Activated naive CD8-positive, alpha-beta T cell treated with anti-CD3 and anti-CD28 coated beads, Interleukin-2, amount 10 ng/mL, durations not matched to agents 7 days and 5 days (primary cell): ENCODE measurements around the gene MGA. TPM values are rescaled to one million over a fixed set of nuclear protein-coding genes. Genes with fewer than 3 reads are reported as not detected.
A peak's percentile ranks its signal among the peaks of the same experiment; 100 is the strongest.

ENCODE experiments used
- ATAC-seq: fragments of 150-1000 bp; cut with Tn5 transposase; one replicate; pipeline ENCODE4 v1.10.0; 2021; ENCODE audit warnings: low read depth, moderate library complexity
- POLR2A ChIA-PET: fragments of 350-600 bp; sonication (Branson Sonifier 250); formaldehyde crosslinking; loops from one replicate; lab custom pipeline; 2021; ENCODE audit warnings: antibody characterized with exemption; lab: Charles Lee
- DNase-seq: peaks from one replicate; pipeline ENCODE4 v3.0.0; 2021
- H3K27ac Mint-ChIP-seq: one replicate; pipeline ENCODE4 v1.8.0; 2022; ENCODE audit warnings: mild to moderate bottlenecking, mixed read lengths
- H3K27me3 Mint-ChIP-seq: one replicate; pipeline ENCODE4 v1.8.0; 2022; ENCODE audit warnings: mild to moderate bottlenecking, moderate library complexity, mixed read lengths
- H3K36me3 Mint-ChIP-seq: one replicate; pipeline ENCODE4 v1.8.0; 2021; ENCODE audit warnings: mild to moderate bottlenecking, mixed read lengths
- H3K4me1 Mint-ChIP-seq: one replicate; pipeline ENCODE4 v1.8.0; 2021; ENCODE audit warnings: mixed read lengths
- H3K4me3 Mint-ChIP-seq: one replicate; pipeline ENCODE4 v1.8.0; 2022; ENCODE audit warnings: mild to moderate bottlenecking, moderate library complexity, mixed read lengths
- H3K9me3 Mint-ChIP-seq: one replicate; pipeline ENCODE4 v1.8.0; 2021; ENCODE audit warnings: mixed read lengths
- total RNA-seq, 2 experiments: library from RNA; stranded (reverse); gene quantifications; one replicate each; pipeline ENCODE4 v1.2.3, GENCODE V29; 2021

MGA gene
- total RNA-seq, 2 experiments from 2014 or later = 43.1 to 46.2 TPM

DNA sequence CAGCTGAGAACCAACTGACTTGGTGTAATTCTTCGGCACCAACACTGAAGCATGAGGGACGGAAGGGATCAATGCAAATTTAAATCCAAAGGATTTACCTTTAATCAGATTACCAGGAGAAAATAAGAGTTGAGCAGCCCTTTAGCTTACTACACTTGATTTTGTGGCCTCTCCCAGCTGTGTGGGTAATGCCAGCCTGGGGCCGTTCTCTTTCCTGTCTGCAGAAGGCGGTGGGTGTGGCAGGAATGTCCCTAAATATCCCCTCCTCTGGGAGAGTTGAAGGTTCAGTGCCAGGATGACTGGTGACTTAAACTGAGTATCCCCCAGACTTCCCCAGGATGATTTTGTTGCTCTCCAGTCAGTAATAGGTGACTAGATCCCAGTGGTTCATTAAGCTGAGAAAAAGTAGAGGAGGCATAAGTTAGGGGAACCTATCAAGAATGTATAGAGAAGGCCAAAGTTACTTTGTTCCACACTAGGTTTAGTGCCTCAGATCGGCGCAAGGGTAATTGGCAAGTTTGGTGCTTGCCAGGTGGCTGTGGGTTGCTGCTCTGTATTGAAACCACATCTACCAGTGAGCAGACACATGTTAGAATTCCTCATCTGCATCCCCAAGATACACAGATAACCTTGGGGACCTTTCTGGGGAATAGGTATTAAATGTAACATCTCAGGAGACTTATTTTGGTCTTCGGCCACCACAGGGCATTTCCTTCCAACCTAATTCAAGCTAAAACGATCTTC lies 137.2 kb downstream of the MGA start:
- Mint-ChIP-seq H3K27ac (no peak overlapping the region), H3K9me3 (no peaks in the 10 kb centered on the region), H3K27me3 (no peaks in the 10 kb centered on the region), H3K36me3 (peaks cover 5% of the 10 kb centered on the region), H3K4me1 (peaks cover 21% of the 10 kb centered on the region), H3K4me3 (no peak overlapping the region)
- no peak for ATAC-seq
- DNase-seq = no peak
- POLR2A ChIA-PET = no interaction called here

DNA sequence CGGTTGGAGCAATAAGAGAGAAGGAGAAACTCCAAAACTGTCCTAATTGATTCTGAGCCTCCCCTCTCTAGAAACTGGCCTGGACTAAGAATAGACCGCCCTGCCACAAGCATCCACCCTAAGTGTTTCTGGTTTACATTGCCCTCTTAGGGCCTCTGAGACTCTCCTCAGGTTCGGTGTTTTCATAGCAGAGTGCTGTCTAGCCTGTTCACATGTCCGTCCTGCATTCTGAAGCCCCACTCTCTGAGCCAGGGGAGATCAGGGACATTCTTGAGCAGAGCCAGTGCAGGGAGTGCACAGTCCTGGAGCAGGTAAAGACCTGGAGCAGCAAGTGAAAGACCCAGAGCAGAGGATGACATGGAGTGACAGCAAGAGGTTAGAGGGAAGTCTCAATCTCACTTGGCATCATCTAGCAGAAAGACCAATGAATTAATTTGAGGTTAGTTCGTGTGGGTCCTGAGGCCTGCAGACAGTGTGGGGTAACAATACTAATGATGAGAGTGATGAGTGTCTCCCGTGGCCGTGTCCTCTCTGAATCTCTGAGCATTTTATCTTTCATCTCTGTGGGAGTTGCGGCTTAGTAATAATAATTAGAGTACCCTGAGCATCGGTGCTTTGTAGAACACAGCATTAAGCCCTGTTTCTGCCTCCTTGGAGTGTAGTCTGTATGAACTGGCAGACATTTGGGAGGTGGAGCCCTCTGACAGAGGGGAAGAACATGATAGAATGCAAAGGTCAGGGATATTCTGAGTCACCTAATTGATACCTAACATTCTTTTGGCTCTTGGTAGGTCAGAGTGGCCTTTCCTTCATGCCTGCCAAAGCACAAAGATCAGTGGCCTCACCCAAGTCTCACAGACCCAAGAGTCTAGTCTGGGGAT lies 138.6 kb downstream of the MGA start:
- Mint-ChIP-seq H3K27ac (no peak overlapping the region), H3K4me1 (peaks cover 20% of the 10 kb centered on the region), H3K27me3 (no peaks in the 10 kb centered on the region), H3K36me3 (peaks cover 5% of the 10 kb centered on the region), H3K4me3 (no peak overlapping the region), H3K9me3 (no peaks in the 10 kb centered on the region)
- DNase-seq = no peak
- no peak for ATAC-seq
- POLR2A ChIA-PET = no interaction called here

DNA sequence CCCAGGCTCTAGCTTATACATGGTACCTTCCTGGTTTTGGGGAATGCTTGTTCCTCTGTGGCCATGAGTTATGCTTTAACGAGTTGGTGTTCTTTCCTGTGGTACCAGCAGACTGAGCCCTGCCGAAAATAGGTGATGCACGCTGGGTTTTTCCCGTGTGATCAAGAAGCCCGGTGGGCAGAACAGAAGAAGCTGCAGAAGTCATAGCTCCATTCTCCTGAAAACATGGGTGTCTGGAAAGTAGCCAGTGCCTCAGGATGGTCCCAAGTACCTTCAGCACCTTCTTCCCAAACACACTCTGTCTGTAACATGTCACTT lies 139.2 kb downstream of the MGA start:
- DNase-seq = no peak
- ATAC-seq = no peak
- POLR2A ChIA-PET = no interaction called here
- H3K27ac Mint-ChIP-seq = no peak overlapping the region
- no peak overlapping the region for H3K4me3 Mint-ChIP-seq
- H3K27me3 Mint-ChIP-seq = no peaks in the 10 kb centered on the region
- H3K36me3 Mint-ChIP-seq = peaks cover 5% of the 10 kb centered on the region
- H3K9me3 Mint-ChIP-seq = no peaks in the 10 kb centered on the region
- H3K4me1 Mint-ChIP-seq = peaks cover 20% of the 10 kb centered on the region

DNA sequence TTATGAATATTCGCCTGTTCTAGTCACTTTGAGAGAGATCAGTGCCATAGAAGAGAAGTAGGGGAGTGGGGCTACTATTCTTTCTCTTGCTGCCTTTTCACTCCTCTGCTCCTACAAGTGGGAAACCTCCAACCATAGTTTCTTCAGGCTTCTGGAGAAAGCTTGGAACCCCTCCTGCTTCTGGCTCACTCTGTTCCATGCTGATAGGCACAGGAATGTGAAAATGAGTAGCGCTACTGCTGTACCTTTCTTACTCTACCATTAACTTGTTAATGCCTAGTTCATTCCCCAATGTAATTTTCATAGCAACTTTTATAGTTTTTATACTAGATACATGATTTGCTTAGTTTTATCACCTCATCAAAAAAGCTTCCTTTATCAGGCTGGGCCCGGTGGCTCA lies 141.0 kb downstream of the MGA start:
- ATAC-seq (no peak), DNase-seq (no peak)
- H3K4me3 Mint-ChIP-seq = no peak overlapping the region
- H3K4me1 Mint-ChIP-seq = peaks cover 18% of the 10 kb centered on the region
- H3K27ac Mint-ChIP-seq = no peak overlapping the region
- no peaks in the 10 kb centered on the region for H3K27me3 Mint-ChIP-seq
- H3K9me3 Mint-ChIP-seq = no peaks in the 10 kb centered on the region
- POLR2A ChIA-PET = no interaction called here
- peaks cover 5% of the 10 kb centered on the region for H3K36me3 Mint-ChIP-seq

DNA sequence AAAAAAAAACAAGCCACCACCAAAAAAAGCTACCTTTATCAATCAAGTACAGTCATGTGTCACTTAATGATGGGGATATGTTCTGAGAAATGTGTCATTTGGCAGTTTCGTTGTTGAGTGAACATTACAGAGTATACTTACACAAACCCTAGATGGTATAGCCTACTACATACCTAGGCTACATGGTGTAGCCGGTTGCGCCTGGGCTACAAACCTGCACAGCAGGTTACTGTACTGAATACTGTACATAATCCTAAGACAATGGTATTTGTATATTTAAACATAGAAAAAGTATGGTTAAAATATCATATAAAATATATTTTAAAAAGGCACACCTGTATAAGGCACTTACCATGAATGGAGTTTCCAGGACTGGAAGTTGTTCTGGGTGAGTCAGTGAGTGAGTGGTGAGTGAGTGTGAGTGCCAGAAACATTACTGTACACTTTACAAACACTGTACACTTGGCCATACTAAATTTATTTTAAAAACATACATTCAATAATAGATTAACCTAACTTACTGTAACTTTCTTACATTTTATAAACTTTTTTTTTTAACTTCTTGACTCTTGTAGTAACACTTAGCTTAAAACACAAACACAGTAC lies 141.7 kb downstream of the MGA start:
- H3K27ac Mint-ChIP-seq = no peak overlapping the region
- POLR2A ChIA-PET = interaction anchor here (0.6 to 1.0 kb wide), 2 partner anchors 8 to 11 kb away, joined by 3 read pairs; no protein-coding TSS in a partner anchor
- DNase-seq (no peak), ATAC-seq (no peak)
- H3K4me1 Mint-ChIP-seq = peaks cover 14% of the 10 kb centered on the region
- H3K36me3 Mint-ChIP-seq = peaks cover 5% of the 10 kb centered on the region
- no peaks in the 10 kb centered on the region for H3K27me3 Mint-ChIP-seq
- H3K4me3 Mint-ChIP-seq = no peak overlapping the region
- no peaks in the 10 kb centered on the region for H3K9me3 Mint-ChIP-seq

DNA sequence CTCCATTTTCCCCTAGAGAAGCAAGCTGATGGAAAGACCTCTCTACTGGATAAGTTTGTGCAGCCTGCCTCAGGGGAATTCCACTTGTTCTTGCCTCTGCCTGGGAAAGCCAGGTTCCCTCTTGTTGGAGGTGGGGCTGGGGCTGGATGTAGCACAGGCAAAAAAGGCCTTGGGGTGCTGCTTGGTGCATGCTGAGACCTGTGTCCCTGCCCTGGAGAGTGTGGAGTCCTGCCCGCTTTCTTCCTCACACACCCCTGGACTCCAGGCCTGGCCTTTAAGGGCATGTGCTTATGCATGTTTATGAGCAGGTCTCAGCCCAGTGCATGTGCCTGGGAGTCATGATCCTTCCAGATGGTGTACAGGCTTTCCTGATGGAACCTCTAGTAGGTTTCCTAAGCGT lies 144.2 kb downstream of the MGA start:
- DNase-seq = no peak
- POLR2A ChIA-PET = interaction anchor here (4.5 kb wide), 1 partner anchor 30 kb away, joined by 20 read pairs; the partner anchor contains the start of gene MAPKBP1
- no peak for ATAC-seq
- no peaks in the 10 kb centered on the region for H3K9me3 Mint-ChIP-seq
- no peak overlapping the region for H3K4me3 Mint-ChIP-seq
- H3K27ac Mint-ChIP-seq = no peak overlapping the region
- H3K36me3 Mint-ChIP-seq = peaks cover 5% of the 10 kb centered on the region
- H3K4me1 Mint-ChIP-seq = peaks cover 10% of the 10 kb centered on the region
- H3K27me3 Mint-ChIP-seq = no peaks in the 10 kb centered on the region

DNA sequence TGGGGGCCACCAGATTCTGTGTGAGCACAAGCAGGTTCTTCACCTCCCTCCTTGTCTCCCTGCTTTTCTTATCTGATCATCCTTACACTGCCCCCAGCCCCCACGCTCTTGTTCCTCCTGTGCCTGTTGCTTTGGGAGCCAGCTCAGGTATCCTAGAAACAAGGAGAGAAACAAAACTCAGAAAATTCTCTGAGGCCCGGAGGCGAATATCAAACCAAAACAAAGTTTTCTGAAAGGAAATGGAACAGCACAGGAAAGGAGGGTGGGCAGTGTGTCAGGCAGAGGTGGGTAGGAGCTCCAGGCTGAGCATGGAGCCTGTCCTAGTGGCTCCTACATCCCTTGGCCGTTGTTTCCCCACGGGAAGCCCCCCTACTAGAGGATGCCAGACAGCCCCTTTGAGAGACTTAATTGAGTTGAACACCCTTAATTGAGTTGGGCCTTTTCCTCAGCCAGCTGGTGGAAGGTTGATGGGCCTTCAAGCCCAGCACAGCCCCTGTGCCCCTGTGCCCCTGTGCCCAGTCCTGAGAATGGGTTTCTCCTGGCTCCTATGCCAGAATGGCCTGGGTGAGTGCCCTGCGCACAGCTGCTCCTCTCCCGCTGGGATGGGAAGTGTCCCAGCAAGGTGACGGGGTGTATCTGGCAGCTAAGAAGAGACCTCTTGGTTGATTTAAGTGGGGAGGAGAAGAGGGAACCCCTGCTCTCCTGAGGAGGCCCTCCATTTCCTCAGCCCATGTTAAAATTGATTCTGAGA lies 144.9 kb downstream of the MGA start:
- no peak for DNase-seq
- Mint-ChIP-seq H3K27ac (peak overlapping the region; percentile 67), H3K9me3 (no peaks in the 10 kb centered on the region), H3K36me3 (peaks cover 5% of the 10 kb centered on the region), H3K27me3 (no peaks in the 10 kb centered on the region), H3K4me1 (peaks cover 14% of the 10 kb centered on the region), H3K4me3 (peak overlapping the region; percentile 12)
- ATAC-seq = peak; percentile 60
- POLR2A ChIA-PET = interaction anchor here (0.6 to 4.5 kb wide), 2 partner anchors 28 to 31 kb away, joined by 3 to 20 read pairs; partner anchors contain the start of gene MAPKBP1

DNA sequence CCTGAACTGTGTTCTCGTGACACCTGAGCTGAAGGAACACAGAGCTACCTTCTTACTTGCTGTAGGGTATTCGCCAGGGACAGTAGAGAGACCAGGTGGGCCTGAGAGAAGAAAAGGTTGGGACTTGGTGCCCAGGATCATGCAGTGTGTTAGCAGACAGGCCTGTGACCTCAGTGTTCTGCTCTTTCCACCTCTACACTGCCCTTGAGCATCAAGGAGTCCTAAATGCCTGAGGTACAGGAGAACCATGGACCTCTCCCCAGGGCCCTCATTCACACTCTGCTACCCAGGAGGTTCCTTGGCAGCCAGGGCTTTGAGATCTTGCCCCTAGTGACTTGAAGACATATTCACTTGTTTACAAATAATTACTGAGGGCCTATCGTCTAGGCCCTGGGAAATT lies 145.5 kb downstream of the MGA start:
- no peaks in the 10 kb centered on the region for H3K27me3 Mint-ChIP-seq
- peaks cover 5% of the 10 kb centered on the region for H3K36me3 Mint-ChIP-seq
- peaks cover 19% of the 10 kb centered on the region for H3K4me1 Mint-ChIP-seq
- peak overlapping the region; percentile 58 for H3K27ac Mint-ChIP-seq
- no peak overlapping the region for H3K4me3 Mint-ChIP-seq
- POLR2A ChIA-PET = interaction anchor here (4.5 kb wide), 1 partner anchor 32 kb away, joined by 20 read pairs; the partner anchor contains the start of gene MAPKBP1
- no peaks in the 10 kb centered on the region for H3K9me3 Mint-ChIP-seq
- DNase-seq = no peak
- no peak for ATAC-seq

DNA sequence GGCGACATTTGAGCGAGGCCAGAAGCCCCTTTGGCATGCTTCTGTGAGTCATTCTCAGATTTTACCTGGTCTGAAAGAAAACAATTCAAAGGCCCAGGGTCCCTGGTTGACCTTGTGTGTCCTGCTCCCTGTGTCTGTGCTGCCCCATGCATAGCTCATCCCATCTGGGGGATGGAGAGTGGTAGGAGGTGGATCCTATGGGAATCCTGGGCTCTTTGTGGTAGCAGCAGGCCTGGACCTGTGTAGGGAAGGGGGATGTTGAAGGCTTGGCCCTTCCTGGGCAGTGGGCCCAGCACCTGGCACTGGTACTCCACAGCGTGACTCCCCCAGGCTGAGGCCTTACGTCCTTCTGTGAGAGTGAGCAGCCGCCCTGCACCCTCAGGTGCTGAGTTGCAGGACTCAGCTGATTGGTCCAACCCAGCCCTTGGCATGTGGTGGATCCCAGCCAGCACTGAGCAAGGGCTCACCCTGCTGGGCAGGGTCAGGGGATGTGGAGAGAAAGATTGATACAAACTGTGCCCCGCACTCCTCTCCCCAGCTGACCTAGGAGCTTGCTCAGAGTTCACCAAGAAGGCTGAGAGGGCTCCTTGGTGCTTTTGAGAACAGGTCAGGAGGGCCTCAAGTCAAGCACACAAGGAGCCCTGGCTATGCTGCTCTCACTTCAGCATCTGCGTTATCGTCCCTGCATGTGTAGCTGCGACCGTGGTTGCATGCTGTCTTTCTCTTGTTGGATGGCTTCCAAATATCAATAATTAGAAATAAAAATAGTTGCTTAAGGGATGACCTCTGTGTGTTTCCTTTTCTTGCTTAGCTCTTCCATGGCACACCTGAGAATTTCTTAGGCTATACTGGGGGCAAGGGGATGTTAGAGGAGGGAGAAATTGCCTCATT lies 146.3 kb downstream of the MGA start:
- DNase-seq (no peak), ATAC-seq (no peak)
- no peaks in the 10 kb centered on the region for H3K36me3 Mint-ChIP-seq
- no peak overlapping the region for H3K27ac Mint-ChIP-seq
- POLR2A ChIA-PET = interaction anchor here (0.6 to 4.5 kb wide), 2 partner anchors 32 to 477 kb away, joined by 3 to 20 read pairs; partner anchors contain the start of gene MAPKBP1
- H3K4me3 Mint-ChIP-seq = no peak overlapping the region
- H3K4me1 Mint-ChIP-seq = peaks cover 27% of the 10 kb centered on the region
- no peaks in the 10 kb centered on the region for H3K9me3 Mint-ChIP-seq
- no peaks in the 10 kb centered on the region for H3K27me3 Mint-ChIP-seq

DNA sequence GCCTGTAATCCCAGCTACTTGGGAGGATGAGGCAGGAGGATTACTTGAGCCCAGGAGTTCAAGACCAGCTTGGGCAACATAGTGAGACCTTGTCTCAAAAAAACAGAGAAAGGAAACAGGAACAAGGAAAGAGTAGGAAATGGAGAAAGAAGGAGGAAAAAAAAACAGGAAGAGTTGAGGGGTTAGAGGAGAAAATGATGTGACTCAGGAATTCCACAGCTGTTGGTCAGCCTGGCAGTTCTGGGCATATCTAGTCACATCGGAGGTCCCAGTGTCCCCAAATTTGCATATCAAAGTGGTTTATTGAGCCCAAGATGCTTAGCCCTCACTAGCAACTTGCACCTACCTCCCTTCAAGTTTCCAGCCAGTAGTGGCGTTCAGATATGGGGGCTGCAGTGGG lies 148.9 kb downstream of the MGA start:
- Mint-ChIP-seq H3K27ac (no peak overlapping the region), H3K4me1 (peaks cover 31% of the 10 kb centered on the region)
- POLR2A ChIA-PET = interaction anchor here (0.7 to 4.5 kb wide), 2 partner anchors 35 to 430 kb away, joined by 4 to 54 read pairs; partner anchors contain the start of gene MAPKBP1

DNA sequence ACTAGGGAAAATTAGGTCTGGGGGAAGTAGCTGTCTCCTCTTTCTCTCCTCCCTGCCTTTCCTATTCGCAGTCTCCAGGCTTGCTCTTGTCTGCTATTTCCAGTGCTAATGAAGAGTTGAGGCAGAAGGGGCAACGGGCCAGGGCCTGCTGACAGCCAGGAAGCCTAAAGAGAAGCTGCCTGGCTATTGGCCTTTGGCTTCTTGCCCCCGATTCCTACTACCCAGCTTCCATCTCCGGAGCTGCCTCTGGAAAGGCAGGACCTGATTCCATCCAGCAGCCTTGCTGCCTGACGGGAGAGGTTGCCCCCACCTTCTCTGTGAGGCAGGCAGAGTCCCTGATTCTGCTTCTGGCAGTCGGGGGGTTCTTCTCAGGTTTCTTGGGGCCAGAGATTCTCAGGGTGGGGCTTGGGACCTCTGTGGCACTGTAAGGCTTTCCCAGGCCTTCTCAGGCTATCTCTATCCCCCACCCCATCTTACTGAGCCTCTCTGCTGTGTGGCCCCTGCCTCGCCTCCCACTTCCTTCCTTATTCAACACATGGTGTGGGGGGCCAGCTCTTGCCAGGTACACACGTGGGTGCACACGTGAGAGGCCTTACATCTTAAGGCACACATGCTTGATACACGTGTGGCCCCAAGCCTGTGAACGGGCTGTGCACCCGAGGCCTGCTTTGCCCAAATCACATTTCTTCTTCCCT lies 149.5 kb downstream of the MGA start:
- H3K9me3 Mint-ChIP-seq = no peaks in the 10 kb centered on the region
- peak overlapping the region; percentile 43 for H3K27ac Mint-ChIP-seq

More for the DNA sequence above, 148.9 kb downstream of the MGA start:
- ATAC-seq (no peak), DNase-seq (no peak)
- Mint-ChIP-seq H3K27me3 (no peaks in the 10 kb centered on the region), H3K4me3 (no peak overlapping the region), H3K9me3 (no peaks in the 10 kb centered on the region), H3K36me3 (peaks cover 2% of the 10 kb centered on the region)

More for the DNA sequence above, 149.5 kb downstream of the MGA start:
- no peak for DNase-seq
- Mint-ChIP-seq H3K4me3 (no peak overlapping the region), H3K4me1 (peaks cover 30% of the 10 kb centered on the region), H3K36me3 (peaks cover 2% of the 10 kb centered on the region), H3K27me3 (no peaks in the 10 kb centered on the region)
- ATAC-seq = no peak
- POLR2A ChIA-PET = interaction anchor here (0.8 to 4.5 kb wide), 3 partner anchors 7 to 36 kb away, joined by 3 to 54 read pairs (median 4); partner anchors contain the start of gene MAPKBP1
